HEK293 (cell line): Measurements from ENCODE around the gene JMJD6.

Experiments
- CTCF ChIA-PET: fragments of 350-600 bp; formaldehyde crosslinking; extraction: SDS; loops from one replicate; lab custom pipeline; 2021; ENCODE audit warnings: antibody characterized with exemption; lab: Yijun Ruan, JAX
- POLR2A ChIA-PET: fragments of 300-600 bp; formaldehyde crosslinking; extraction: SDS; loops from one replicate; lab custom pipeline; 2020; ENCODE audit warnings: antibody characterized with exemption, inconsistent platforms; lab: Yijun Ruan, JAX
- H3K27ac ChIP-seq: fragments of 200-500 bp; sonication (Bioruptor generic); 2 replicates; pipeline ENCODE4 v1.5.1; 2014; ENCODE audit warnings: low read depth, low read length, control low read depth, inconsistent platforms; ENCODE audit errors: extremely low read depth
- H3K36me3 ChIP-seq, 2 experiments: fragments of 200-500 bp in 1 of 2; sonication (Bioruptor generic) in 1 of 2; 1 replicate in 1 of 2; 2 replicates in 1 of 2; pipeline ENCODE4 v1.5.1; 2014 to 2017; ENCODE audit warnings: inconsistent platforms in 2 of 2, low read length in 2 of 2; ENCODE audit not compliant: control insufficient read depth in 2 of 2, insufficient read depth in 1 of 2
- H3K4me1 ChIP-seq: fragments of 200-500 bp; sonication (Bioruptor generic); 2 replicates; pipeline ENCODE4 v1.5.1; 2014; ENCODE audit warnings: mild to moderate bottlenecking, low read length, inconsistent platforms; ENCODE audit not compliant: control insufficient read depth, insufficient read depth
- H3K4me3 ChIP-seq: 2 replicates; pipeline ENCODE4 v1.5.1; 2011; ENCODE audit warnings: low read depth, mild to moderate bottlenecking, control low read depth, low read length, moderate library complexity
- H3K9me3 ChIP-seq: fragments of 200-500 bp; sonication (Bioruptor generic); 2 replicates; pipeline ENCODE4 v1.5.1; 2014; ENCODE audit warnings: low read depth, low read length, inconsistent platforms; ENCODE audit not compliant: control insufficient read depth, insufficient read depth
- HOXC10 ChIP-seq: sonication (generic); formaldehyde crosslinking; IDR thresholded peaks from 2 replicates; pipeline ENCODE4 v1.8.1; 2023; ENCODE audit warnings: mild to moderate bottlenecking, missing genetic modification reagents
- KLF10 ChIP-seq: fragments of 450-650 bp; IDR thresholded peaks from 2 replicates; pipeline ENCODE4 v1.5.1; 2018; ENCODE audit warnings: missing biosample characterization, mild to moderate bottlenecking, missing genetic modification characterization
- KLF9 ChIP-seq: fragments of 450-650 bp; formaldehyde crosslinking; IDR thresholded peaks from 2 replicates; pipeline ENCODE4 v1.5.1; 2016; ENCODE audit warnings: missing biosample characterization, missing genetic modification characterization, low read depth
- SALL2 ChIP-seq: fragments of 450-650 bp; formaldehyde crosslinking; IDR thresholded peaks from 2 replicates; pipeline ENCODE4 v1.5.0; 2017; ENCODE audit warnings: missing biosample characterization, mild to moderate bottlenecking, missing genetic modification characterization, borderline replicate concordance
- SP3 ChIP-seq: fragments of 450-650 bp; formaldehyde crosslinking; IDR thresholded peaks from 2 replicates; pipeline ENCODE4 v1.5.1; 2016; ENCODE audit warnings: missing biosample characterization, missing genetic modification characterization
- TRIM28 ChIP-seq: IDR thresholded peaks from 2 replicates; pipeline ENCODE4 v1.6.1; 2011; ENCODE audit warnings: low read length, control low read depth, borderline replicate concordance
- ZBTB8A ChIP-seq: fragments of 450-650 bp; formaldehyde crosslinking; IDR thresholded peaks from 2 replicates; pipeline ENCODE4 v1.5.1; 2016; ENCODE audit warnings: missing biosample characterization, missing genetic modification characterization
- ZFP3 ChIP-seq: fragments of 450-650 bp; formaldehyde crosslinking; IDR thresholded peaks from 2 replicates; pipeline ENCODE4 v1.5.1; 2016; ENCODE audit warnings: low read depth, missing biosample characterization, missing genetic modification characterization
- ZFP37 ChIP-seq: fragments of 450-650 bp; formaldehyde crosslinking; IDR thresholded peaks from 2 replicates; pipeline ENCODE4 v1.5.1; 2016; ENCODE audit warnings: missing biosample characterization, missing genetic modification characterization
- ZNF112 ChIP-seq: fragments of 450-650 bp; formaldehyde crosslinking; IDR thresholded peaks from 2 replicates; pipeline ENCODE4 v1.5.0; 2017; ENCODE audit warnings: missing biosample characterization, missing genetic modification characterization
- ZNF214 ChIP-seq: fragments of 450-650 bp; formaldehyde crosslinking; IDR thresholded peaks from 2 replicates; pipeline ENCODE4 v1.5.1; 2017; ENCODE audit warnings: missing biosample characterization, mild to moderate bottlenecking, missing genetic modification characterization, borderline replicate concordance
- ZNF23 ChIP-seq: fragments of 450-650 bp; formaldehyde crosslinking; IDR thresholded peaks from 2 replicates; pipeline ENCODE4 v1.5.1; 2016; ENCODE audit warnings: missing biosample characterization, missing genetic modification characterization, borderline replicate concordance
- ZNF354C ChIP-seq: fragments of 450-650 bp; formaldehyde crosslinking; IDR thresholded peaks from 2 replicates; pipeline ENCODE4 v1.5.1; 2016; ENCODE audit warnings: missing biosample characterization, missing genetic modification characterization, low read depth, borderline replicate concordance
- ZNF423 ChIP-seq: fragments of 450-650 bp; formaldehyde crosslinking; IDR thresholded peaks from 2 replicates; pipeline ENCODE4 v1.5.1; 2016; ENCODE audit warnings: missing biosample characterization, missing genetic modification characterization
- ZNF510 ChIP-seq: fragments of 450-650 bp; formaldehyde crosslinking; IDR thresholded peaks from 2 replicates; pipeline ENCODE4 v1.5.1; 2018; ENCODE audit warnings: mild to moderate bottlenecking, missing genetic modification characterization, missing biosample characterization; ENCODE audit not compliant: insufficient replicate concordance
- ZNF548 ChIP-seq: fragments of 450-650 bp; formaldehyde crosslinking; IDR thresholded peaks from 2 replicates; pipeline ENCODE4 v1.5.1; 2016; ENCODE audit warnings: missing biosample characterization, missing genetic modification characterization
- ZNF555 ChIP-seq: fragments of 450-650 bp; formaldehyde crosslinking; conservative IDR thresholded peaks from 2 replicates; pipeline ENCODE4 v1.5.1; 2017; ENCODE audit warnings: missing biosample characterization, mild to moderate bottlenecking, missing genetic modification characterization, inconsistent platforms
- ZNF571 ChIP-seq: fragments of 450-650 bp; formaldehyde crosslinking; IDR thresholded peaks from 2 replicates; pipeline ENCODE4 v1.5.0; 2017; ENCODE audit warnings: missing biosample characterization, missing genetic modification characterization
- ZNF626 ChIP-seq: fragments of 450-650 bp; sonication (Bioruptor Pico); formaldehyde crosslinking; IDR thresholded peaks from 2 replicates; pipeline ENCODE4 v1.5.1; 2018; ENCODE audit warnings: missing biosample characterization, missing genetic modification characterization, inconsistent platforms
- ZNF658 ChIP-seq: fragments of 450-650 bp; formaldehyde crosslinking; IDR thresholded peaks from 2 replicates; pipeline ENCODE4; 2016; ENCODE audit warnings: missing biosample characterization, missing genetic modification characterization
- ZNF791 ChIP-seq: fragments of 450-650 bp; formaldehyde crosslinking; IDR thresholded peaks from 2 replicates; pipeline ENCODE4 v1.5.1; 2016; ENCODE audit warnings: missing biosample characterization, missing genetic modification characterization
- ZNF837 ChIP-seq: fragments of 450-650 bp; formaldehyde crosslinking; IDR thresholded peaks from 2 replicates; pipeline ENCODE4 v1.5.1; 2016; ENCODE audit warnings: missing biosample characterization, missing genetic modification characterization
- ZNF843 ChIP-seq: fragments of 450-650 bp; formaldehyde crosslinking; IDR thresholded peaks from 2 replicates; pipeline ENCODE4 v1.5.1; 2016; ENCODE audit warnings: missing biosample characterization, missing genetic modification characterization
- ZSCAN4 ChIP-seq: fragments of 450-650 bp; formaldehyde crosslinking; IDR thresholded peaks from 2 replicates; pipeline ENCODE4 v1.5.1; 2017; ENCODE audit warnings: missing biosample characterization, missing genetic modification characterization
- ZXDB ChIP-seq: fragments of 450-650 bp; formaldehyde crosslinking; IDR thresholded peaks from 2 replicates; pipeline ENCODE4 v1.5.1; 2016; ENCODE audit warnings: missing biosample characterization, missing genetic modification characterization
- TF ChIP-seq, protein P1 (sequence below): fragments of 450-650 bp; formaldehyde crosslinking; IDR thresholded peaks from 2 replicates; pipeline ENCODE4 v1.5.1; 2017; ENCODE audit warnings: missing biosample characterization, missing genetic modification characterization
- TF ChIP-seq, protein P2 (sequence below): fragments of 450-650 bp; formaldehyde crosslinking; IDR thresholded peaks from 2 replicates; pipeline ENCODE4 v1.5.0; 2017; ENCODE audit warnings: missing biosample characterization, missing genetic modification characterization, borderline replicate concordance
- TF ChIP-seq, protein P3 (sequence below): fragments of 450-650 bp; formaldehyde crosslinking; IDR thresholded peaks from 2 replicates; pipeline ENCODE4 v1.5.1; 2017; ENCODE audit warnings: missing biosample characterization, mild to moderate bottlenecking, missing genetic modification characterization, moderate library complexity

JMJD6 gene

GRCh38 chr17:76696763-76697701, 29.4 kb downstream of the JMJD6 start:
- Histone ChIP-seq H3K36me3 (peaks cover 6% of the 10 kb centered on the region in 2 experiments; a peak in 2 of 3 replicates), H3K4me3 (no peak overlapping the region)
- POLR2A ChIA-PET: interaction anchor here (0.6 to 2.5 kb wide), 18 partner anchors 8 to 343 kb away, joined by 3 to 17 read pairs (median 8); partner anchors contain the start of genes MFSD11, MXRA7, PRPSAP1 and SRSF2

DNA sequence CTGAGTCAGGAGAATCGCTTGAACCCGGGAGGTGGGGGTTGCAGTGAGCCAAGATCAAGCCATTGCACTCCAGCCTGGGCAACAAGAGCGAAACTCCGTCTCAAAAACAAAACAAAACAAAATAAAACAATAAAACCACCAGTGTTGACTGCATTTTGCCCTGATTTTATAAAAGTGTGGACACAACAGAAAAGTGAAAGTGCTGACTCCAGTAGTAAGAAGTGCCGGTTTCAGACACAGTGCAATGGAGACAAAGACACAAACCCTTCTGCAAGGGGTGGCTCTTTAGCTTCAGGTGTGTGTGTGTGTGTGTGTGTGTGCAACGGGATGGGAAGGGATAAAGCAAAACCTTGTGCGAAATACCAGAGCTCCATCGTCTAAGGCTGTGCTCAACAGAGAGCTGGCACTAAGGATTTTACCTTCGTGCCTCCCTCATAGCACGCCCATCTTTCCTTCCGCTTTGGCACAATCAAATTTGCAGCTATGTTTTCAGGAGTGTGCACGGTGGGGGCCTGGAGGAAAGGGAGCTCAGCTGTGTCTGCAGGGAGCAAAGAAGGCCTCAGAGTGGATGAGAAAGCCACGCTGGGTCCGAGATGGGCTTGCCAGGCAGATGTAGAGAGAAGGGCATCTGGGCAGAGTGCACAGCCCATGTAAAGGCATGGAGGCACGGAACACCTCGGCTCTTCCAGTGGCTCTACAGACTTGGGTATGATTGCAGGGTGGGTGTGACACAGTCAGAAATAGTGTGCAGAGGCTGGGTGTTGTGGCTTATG, 31.2 kb downstream of the JMJD6 start:
- no peak overlapping the region for H3K27ac ChIP-seq
- POLR2A ChIA-PET: interaction anchor here (1.0 kb wide), 2 partner anchors 9 to 14 kb away, joined by 5 to 8 read pairs; no protein-coding TSS in a partner anchor
- H3K9me3 ChIP-seq: no peaks in the 10 kb centered on the region
- no peak overlapping the region for H3K4me3 ChIP-seq
- peaks cover 6% of the 10 kb centered on the region in 2 experiments; a peak in 2 of 3 replicates for H3K36me3 ChIP-seq
- peaks cover 23% of the 10 kb centered on the region for H3K4me1 ChIP-seq
- TF ChIP-seq ZNF843 (tag by site-specific recombination) (no peak), ZSCAN4 (tag by site-specific recombination) (peak; percentile 76)
- CTCF ChIA-PET: interaction anchor here (0.8 to 3.3 kb wide), 2 partner anchors 14 to 19 kb away, joined by 3 to 22 read pairs; no protein-coding TSS in a partner anchor

More at GRCh38 chr17:76696763-76697701, 29.4 kb downstream of the JMJD6 start:
- CTCF ChIA-PET: interaction anchor here (0.6 to 3.3 kb wide), 14 partner anchors 8 to 1224 kb away, joined by 3 to 22 read pairs (median 5); partner anchors contain the start of gene MXRA7
- no peaks in the 10 kb centered on the region for H3K9me3 ChIP-seq
- H3K27ac ChIP-seq: peak overlapping the region; percentile 79
- TF ChIP-seq ZNF23 (tag by site-specific recombination): no peak
- TF ChIP-seq ZNF112 (tag by site-specific recombination): no peak
- TF ChIP-seq TRIM28: peak; percentile 29; the same call in 1 of the 2 replicates
- TF ChIP-seq ZNF555 (tag by site-specific recombination): no peak
- no peak for TF ChIP-seq HOXC10 (CRISPR knock-in tag)
- no peak for TF ChIP-seq SP3 (tag by site-specific recombination)
- TF ChIP-seq ZNF354C (tag by site-specific recombination): no peak
- no peak for TF ChIP-seq ZNF571 (tag by site-specific recombination)
- TF ChIP-seq, protein P1, sequence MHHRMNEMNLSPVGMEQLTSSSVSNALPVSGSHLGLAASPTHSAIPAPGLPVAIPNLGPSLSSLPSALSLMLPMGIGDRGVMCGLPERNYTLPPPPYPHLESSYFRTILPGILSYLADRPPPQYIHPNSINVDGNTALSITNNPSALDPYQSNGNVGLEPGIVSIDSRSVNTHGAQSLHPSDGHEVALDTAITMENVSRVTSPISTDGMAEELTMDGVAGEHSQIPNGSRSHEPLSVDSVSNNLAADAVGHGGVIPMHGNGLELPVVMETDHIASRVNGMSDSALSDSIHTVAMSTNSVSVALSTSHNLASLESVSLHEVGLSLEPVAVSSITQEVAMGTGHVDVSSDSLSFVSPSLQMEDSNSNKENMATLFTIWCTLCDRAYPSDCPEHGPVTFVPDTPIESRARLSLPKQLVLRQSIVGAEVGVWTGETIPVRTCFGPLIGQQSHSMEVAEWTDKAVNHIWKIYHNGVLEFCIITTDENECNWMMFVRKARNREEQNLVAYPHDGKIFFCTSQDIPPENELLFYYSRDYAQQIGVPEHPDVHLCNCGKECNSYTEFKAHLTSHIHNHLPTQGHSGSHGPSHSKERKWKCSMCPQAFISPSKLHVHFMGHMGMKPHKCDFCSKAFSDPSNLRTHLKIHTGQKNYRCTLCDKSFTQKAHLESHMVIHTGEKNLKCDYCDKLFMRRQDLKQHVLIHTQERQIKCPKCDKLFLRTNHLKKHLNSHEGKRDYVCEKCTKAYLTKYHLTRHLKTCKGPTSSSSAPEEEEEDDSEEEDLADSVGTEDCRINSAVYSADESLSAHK: no peak
- TF ChIP-seq ZXDB: no peak
- TF ChIP-seq ZNF510 (tag by site-specific recombination): no peak
- TF ChIP-seq, protein P2, sequence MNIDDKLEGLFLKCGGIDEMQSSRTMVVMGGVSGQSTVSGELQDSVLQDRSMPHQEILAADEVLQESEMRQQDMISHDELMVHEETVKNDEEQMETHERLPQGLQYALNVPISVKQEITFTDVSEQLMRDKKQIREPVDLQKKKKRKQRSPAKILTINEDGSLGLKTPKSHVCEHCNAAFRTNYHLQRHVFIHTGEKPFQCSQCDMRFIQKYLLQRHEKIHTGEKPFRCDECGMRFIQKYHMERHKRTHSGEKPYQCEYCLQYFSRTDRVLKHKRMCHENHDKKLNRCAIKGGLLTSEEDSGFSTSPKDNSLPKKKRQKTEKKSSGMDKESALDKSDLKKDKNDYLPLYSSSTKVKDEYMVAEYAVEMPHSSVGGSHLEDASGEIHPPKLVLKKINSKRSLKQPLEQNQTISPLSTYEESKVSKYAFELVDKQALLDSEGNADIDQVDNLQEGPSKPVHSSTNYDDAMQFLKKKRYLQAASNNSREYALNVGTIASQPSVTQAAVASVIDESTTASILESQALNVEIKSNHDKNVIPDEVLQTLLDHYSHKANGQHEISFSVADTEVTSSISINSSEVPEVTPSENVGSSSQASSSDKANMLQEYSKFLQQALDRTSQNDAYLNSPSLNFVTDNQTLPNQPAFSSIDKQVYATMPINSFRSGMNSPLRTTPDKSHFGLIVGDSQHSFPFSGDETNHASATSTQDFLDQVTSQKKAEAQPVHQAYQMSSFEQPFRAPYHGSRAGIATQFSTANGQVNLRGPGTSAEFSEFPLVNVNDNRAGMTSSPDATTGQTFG (tag by site-specific recombination): no peak
- no peak for TF ChIP-seq ZFP37 (tag by site-specific recombination)
- no peak for TF ChIP-seq ZNF837 (tag by site-specific recombination)
- TF ChIP-seq ZBTB8A (tag by site-specific recombination): no peak
- no peak for TF ChIP-seq ZNF214 (tag by site-specific recombination)
- TF ChIP-seq ZNF423 (tag by site-specific recombination): no peak
- no peak for TF ChIP-seq SALL2 (tag by site-specific recombination)
- TF ChIP-seq ZNF626 (tag by site-specific recombination): no peak
- no peak for TF ChIP-seq ZFP3
- TF ChIP-seq KLF9 (tag by site-specific recombination): no peak
- TF ChIP-seq ZNF548 (tag by site-specific recombination): peak; percentile 95
- TF ChIP-seq ZNF658 (tag by site-specific recombination): no peak
- TF ChIP-seq, protein P3, sequence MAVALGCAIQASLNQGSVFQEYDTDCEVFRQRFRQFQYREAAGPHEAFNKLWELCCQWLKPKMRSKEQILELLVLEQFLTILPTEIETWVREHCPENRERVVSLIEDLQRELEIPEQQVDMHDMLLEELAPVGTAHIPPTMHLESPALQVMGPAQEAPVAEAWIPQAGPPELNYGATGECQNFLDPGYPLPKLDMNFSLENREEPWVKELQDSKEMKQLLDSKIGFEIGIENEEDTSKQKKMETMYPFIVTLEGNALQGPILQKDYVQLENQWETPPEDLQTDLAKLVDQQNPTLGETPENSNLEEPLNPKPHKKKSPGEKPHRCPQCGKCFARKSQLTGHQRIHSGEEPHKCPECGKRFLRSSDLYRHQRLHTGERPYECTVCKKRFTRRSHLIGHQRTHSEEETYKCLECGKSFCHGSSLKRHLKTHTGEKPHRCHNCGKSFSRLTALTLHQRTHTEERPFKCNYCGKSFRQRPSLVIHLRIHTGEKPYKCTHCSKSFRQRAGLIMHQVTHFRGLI (tag by site-specific recombination): peak; percentile 32; the same call in 1 of the 2 replicates
- TF ChIP-seq KLF10: no peak
- no peak for TF ChIP-seq ZNF791 (tag by site-specific recombination)
- H3K4me1 ChIP-seq: peaks cover 38% of the 10 kb centered on the region
